MG63 (cell line): ENCODE data around the gene APOD. TPM values are rescaled to one million over a fixed set of nuclear protein-coding genes. Genes with fewer than 3 reads are reported as not detected.
"Not testable (repeated sequence)": the region's sequence is repeated elsewhere in the genome, so short reads cannot be mapped to it uniquely, and the experiment has no call there.

Experiments
- DNase-seq: peaks from one replicate; pipeline ENCODE4 v3.0.0-alpha.2; 2020
- H3K27me3 ChIP-seq: fragments of 250-450 bp; sonication (Bioruptor Pico); 2 replicates; pipeline ENCODE4 v1.5.1; 2020; ENCODE audit warnings: mild to moderate bottlenecking, moderate library complexity
- H3K36me3 ChIP-seq: fragments of 250-450 bp; sonication (Bioruptor Pico); 2 replicates; pipeline ENCODE4 v1.5.1; 2020; ENCODE audit warnings: mild to moderate bottlenecking, moderate library complexity
- H3K4me3 ChIP-seq: fragments of 250-450 bp; sonication (Bioruptor Pico); 2 replicates; pipeline ENCODE4 v1.5.1; 2020; ENCODE audit warnings: mild to moderate bottlenecking, moderate library complexity
- H3K9me3 ChIP-seq: fragments of 250-450 bp; sonication (Bioruptor Pico); 2 replicates; pipeline ENCODE4 v1.5.1; 2020; ENCODE audit warnings: mild to moderate bottlenecking, moderate library complexity
- total RNA-seq: library from RNA; depleted of rRNA; stranded (reverse); fragments of >200 nt; shearing (Covaris generic); gene quantifications from 2 replicates; pipeline ENCODE4 v1.2.3, GENCODE V29; 2014; ENCODE audit warnings: low replicate concordance

APOD gene
- total RNA-seq, 1 experiment from 2014 or later, result not detected

DNA sequence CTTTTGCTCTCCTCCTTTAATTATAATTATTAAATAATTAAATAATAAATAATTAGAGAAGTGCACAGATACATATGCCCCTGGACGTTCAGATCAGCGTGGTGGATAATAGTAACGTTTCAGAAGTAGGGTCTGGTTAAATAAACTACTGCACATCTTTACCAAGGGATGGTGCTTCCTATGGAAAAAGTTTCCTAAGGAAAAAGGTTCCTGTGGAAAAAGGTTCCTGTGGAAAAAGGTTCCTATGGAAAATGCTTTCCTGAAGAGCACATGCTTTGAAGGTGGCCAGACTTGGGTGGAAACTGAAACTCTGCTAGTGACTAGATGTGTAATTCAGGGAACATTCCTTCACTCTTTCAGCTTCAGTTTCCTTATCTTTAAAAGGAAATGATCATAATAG lies 37.4 kb upstream of the APOD start:
- H3K36me3 ChIP-seq, H3K9me3 ChIP-seq, H3K4me3 ChIP-seq, DNase-seq, H3K27me3 ChIP-seq: not testable (repeated sequence)

DNA sequence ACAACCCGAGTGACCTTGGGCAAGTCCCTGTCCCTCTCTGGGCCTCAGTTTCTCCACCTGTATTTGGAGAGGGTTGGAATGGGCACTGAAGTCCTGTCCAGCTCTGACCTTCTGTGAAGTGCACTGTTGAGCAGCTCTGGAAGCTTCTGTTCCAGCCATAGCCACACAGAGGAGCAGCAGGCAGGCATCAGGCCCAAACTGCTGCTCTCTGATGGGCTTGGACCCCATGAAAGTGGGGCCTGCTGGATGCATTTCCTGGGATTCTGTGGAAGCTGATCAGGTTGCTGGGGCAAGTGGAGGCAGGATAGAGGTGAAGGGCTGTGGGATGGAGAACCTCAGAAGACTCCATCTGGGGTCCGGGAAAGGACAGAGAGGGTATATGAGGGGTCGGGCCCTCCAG lies 36.7 kb upstream of the APOD start:
- not testable (repeated sequence) for DNase-seq, H3K27me3 ChIP-seq, H3K9me3 ChIP-seq, H3K36me3 ChIP-seq, H3K4me3 ChIP-seq

GRCh38 chr3:195619591-195620369 lies 36.0 kb upstream of the APOD start:
- not testable (repeated sequence) for H3K27me3 ChIP-seq, H3K4me3 ChIP-seq, H3K36me3 ChIP-seq, DNase-seq, H3K9me3 ChIP-seq

- not testable (repeated sequence) for H3K9me3 ChIP-seq, H3K4me3 ChIP-seq, H3K27me3 ChIP-seq, DNase-seq, H3K36me3 ChIP-seq
Observed at GRCh38 chr3:195617784-195618659, 34.3 kb upstream of the APOD start.

DNA sequence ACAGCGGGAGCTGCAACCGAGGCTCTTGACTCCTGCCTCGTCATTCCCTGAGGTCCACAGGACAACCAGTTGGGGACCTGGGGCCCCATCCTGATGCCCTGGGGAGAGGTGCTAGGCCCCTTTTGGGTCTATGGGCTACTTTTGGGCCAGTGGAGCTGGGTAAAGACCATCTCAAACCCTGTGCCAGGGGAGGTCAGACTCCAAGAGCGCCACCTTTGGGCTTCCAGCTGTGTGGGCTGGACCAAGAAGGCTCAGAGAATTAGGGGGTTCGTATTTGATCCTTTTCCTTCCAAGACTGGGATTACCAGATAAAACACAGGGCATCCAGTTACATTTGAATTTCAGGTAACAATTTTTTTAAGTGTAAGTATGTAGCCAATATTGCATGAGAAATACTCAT lies 33.4 kb upstream of the APOD start:
- not testable (repeated sequence) for H3K36me3 ChIP-seq, DNase-seq, H3K9me3 ChIP-seq, H3K4me3 ChIP-seq, H3K27me3 ChIP-seq

GRCh38 chr3:195616681-195617080 lies 32.9 kb upstream of the APOD start:
- H3K4me3 ChIP-seq, result no peak overlapping the region
- H3K36me3 ChIP-seq, result no peaks in the 10 kb centered on the region
- DNase-seq, result no peak
- H3K9me3 ChIP-seq, result no peaks in the 10 kb centered on the region
- H3K27me3 ChIP-seq, result no peaks in the 10 kb centered on the region

- H3K9me3 ChIP-seq, H3K36me3 ChIP-seq, H3K4me3 ChIP-seq, H3K27me3 ChIP-seq, DNase-seq: not testable (repeated sequence)
Observed at GRCh38 chr3:195615952-195616537, 32.3 kb upstream of the APOD start.

DNA sequence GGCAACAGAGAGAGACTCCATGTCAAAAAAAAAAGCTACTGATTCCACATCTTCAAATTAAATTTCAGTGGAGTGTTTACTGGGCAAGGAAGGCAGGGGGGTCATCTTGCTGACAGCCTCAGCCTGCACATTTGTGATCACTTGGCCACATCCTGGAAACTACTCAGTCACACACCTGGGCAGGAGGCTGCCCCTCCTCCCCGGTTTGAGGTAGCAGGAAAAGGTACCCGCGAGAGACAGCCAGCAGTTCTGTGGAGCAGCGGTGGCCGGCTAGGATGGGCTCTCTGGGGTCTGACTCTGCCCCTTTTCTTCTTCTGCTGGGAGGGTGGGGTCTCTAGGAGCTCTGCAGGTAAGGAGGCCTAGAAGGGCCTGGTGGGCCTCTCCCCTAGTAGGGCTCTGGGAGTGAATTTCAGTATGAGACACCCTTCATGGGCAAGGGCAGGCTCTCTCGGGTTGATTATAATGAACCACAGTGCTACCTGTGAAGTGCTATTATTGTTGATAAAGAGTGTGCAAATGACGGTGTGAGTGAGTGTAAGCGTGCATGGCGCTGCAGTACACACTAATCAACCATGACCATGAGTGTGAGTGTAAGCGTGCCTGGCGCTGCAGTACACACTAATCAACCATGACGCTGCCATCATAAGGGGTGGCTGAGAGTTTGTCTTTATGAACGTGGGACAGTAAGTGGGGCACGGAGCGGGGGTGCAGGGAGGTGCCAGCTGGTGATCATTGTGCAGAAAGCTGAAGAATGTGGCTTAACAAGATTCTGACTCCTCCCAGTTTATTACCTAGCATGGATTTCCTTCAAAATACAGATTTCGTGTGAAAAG lies 31.1 kb upstream of the APOD start:
- H3K9me3 ChIP-seq, H3K36me3 ChIP-seq, DNase-seq, H3K27me3 ChIP-seq, H3K4me3 ChIP-seq: not testable (repeated sequence)

GRCh38 chr3:195613468-195614069 lies 29.8 kb upstream of the APOD start:
- peaks cover 6% of the 10 kb centered on the region; the same call in 1 of the 2 replicates for H3K9me3 ChIP-seq
- DNase-seq, result no peak

DNA sequence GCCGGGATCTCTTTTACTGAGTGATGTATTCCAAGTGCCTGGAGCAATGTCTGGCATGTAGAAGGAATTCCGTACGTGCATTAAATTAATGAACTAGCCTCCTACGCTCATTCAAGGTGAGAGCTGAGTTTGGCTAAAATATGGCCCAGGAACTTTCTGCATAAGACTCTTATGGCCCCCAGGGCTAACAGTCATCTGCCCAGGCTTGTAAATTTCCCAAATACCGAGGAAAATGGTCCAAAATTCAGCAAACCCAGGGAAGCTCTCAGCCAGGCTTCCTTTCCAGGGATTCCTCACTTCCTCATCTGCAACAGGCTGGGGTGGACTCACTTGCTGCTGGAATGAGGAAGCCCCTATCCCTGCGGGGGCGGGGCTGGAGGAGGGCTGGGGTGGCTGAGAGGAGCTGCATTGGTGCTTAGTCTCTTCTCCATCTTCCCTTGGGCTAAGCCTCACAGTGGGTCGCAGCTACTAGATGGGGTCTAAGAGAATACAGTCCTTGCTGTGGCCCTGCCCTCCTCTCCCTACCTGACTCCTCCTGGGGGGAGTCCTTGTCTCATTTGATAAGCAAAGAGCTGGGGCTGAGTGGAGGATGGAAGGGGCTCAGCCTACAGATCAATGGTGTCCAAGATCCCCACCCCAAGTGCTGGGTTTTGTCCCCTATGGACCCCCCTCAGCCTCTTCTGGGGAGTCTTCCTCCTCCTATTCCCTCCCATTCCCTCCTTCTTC lies 28.5 kb upstream of the APOD start:
- no peaks in the 10 kb centered on the region for H3K27me3 ChIP-seq
- H3K36me3 ChIP-seq, result no peaks in the 10 kb centered on the region
- no peak overlapping the region for H3K4me3 ChIP-seq
- H3K9me3 ChIP-seq, result peaks cover 11% of the 10 kb centered on the region
- DNase-seq, result no peak

More at GRCh38 chr3:195613468-195614069, 29.8 kb upstream of the APOD start:
- no peak overlapping the region for H3K4me3 ChIP-seq
- no peaks in the 10 kb centered on the region for H3K27me3 ChIP-seq
- no peaks in the 10 kb centered on the region for H3K36me3 ChIP-seq

DNA sequence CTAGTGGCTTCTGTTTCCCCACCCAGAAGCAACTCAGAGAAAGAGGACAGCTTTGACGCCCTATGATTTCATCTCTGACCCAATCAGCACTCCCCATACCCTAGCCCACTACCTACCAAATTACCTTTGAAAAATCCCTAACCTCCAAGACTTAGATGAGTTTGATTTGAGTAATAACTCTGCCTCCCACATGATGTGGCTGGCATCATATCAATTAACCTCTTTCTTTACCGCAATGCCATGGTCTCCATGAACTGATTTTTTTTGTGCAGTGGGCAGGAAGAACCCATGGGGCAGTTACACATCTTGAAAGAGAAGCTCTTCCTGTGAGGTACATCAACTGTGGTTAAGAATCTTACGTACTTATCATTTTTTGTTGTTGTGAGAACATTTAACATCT lies 25.5 kb upstream of the APOD start:
- no peak for DNase-seq
- Histone ChIP-seq H3K4me3 (no peak overlapping the region), H3K36me3 (no peaks in the 10 kb centered on the region), H3K27me3 (no peaks in the 10 kb centered on the region), H3K9me3 (peaks cover 36% of the 10 kb centered on the region)

- H3K4me3 ChIP-seq, DNase-seq, H3K27me3 ChIP-seq, H3K36me3 ChIP-seq: not testable (repeated sequence)
- peaks cover 23% of the 10 kb centered on the region for H3K9me3 ChIP-seq
Observed at GRCh38 chr3:195601785-195602184, 18.0 kb upstream of the APOD start.

DNA sequence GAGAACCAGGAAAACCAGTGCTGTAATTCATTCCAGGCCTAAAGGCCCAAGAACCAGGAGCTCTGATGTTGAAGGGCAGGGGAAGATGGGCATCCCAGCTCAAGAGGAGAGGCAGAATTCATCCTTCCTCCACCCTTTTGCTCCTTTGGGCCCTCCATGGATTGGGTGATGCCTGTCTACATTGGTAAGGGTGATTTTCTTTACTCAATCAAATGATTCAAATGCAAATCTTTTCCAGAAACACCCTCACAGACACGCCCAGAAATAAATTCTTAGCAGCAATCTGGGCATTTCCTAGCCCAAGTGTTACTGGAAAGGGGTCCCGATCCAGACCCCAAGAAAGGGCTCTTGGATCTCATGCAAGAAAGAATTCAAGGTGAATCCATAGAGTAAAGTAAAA lies 17.6 kb upstream of the APOD start:
- peaks cover 19% of the 10 kb centered on the region for H3K9me3 ChIP-seq
- H3K4me3 ChIP-seq, result no peak overlapping the region
- DNase-seq, result no peak
- H3K36me3 ChIP-seq, result no peaks in the 10 kb centered on the region
- H3K27me3 ChIP-seq, result no peaks in the 10 kb centered on the region

DNA sequence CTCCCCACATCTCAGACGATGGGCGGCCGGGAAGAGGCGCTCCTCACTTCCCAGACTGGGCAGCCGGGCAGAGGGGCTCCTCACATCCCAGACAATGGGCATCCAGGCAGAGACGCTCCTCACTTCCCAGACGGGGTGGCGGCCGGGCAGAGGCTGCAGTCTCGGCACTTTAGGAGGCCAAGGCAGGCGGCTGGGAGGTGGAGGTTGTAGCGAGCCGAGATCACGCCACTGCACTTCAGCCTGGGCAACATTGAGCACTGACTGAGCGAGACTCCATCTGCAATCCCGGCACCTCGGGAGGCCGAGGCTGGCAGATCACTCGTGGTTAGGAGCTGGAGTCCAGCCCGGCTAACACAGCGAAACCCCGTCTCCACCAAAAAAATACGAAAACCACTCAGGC lies 16.2 kb upstream of the APOD start:
- not testable (repeated sequence) for H3K4me3 ChIP-seq, H3K36me3 ChIP-seq, H3K9me3 ChIP-seq, DNase-seq, H3K27me3 ChIP-seq

DNA sequence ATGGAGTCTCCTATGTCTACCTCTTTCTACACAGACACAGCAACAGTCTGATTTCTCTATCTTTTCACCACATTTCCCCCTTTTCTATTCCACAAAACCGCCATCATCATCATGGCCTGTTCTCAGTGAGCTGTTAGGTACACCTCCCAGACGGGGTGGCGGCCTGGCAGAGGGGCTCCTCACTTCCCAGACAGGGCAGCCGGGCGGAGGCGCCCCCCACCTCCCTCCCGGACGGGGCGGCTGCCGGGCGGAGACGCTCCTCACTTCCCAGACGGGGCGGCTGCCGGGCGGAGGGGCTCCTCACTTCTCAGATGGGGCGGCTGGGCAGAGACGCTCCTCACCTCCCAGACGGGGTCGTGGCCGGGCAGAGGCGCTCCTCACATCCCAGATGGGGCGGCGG lies 15.8 kb upstream of the APOD start:
- H3K9me3 ChIP-seq, result not testable (repeated sequence)

GRCh38 chr3:195597848-195598247 lies 14.1 kb upstream of the APOD start:
- Histone ChIP-seq H3K36me3 (no peaks in the 10 kb centered on the region), H3K9me3 (no peaks in the 10 kb centered on the region), H3K4me3 (no peak overlapping the region), H3K27me3 (no peaks in the 10 kb centered on the region)
- no peak for DNase-seq

More for the DNA sequence above, 15.8 kb upstream of the APOD start:
- not testable (repeated sequence) for H3K27me3 ChIP-seq, H3K36me3 ChIP-seq, H3K4me3 ChIP-seq, DNase-seq
